Tibial nerve (tissue), 4 donors: ENCODE results near the gene TPCN1.

Experiments used
- CTCF ChIP-seq, 5 experiments: fragments of 200-600 bp in 3 of 5; fragments of 450-650 bp in 2 of 5; sonication (generic) in 3 of 5; IDR thresholded peaks; one replicate each; pipeline ENCODE4 v1.5.1; 2016 to 2019; ENCODE audit warnings: antibody characterized with exemption in 5 of 5, mild to moderate bottlenecking in 3 of 5, moderate library complexity in 2 of 5
- EP300 ChIP-seq, 2 donors: sonication (generic); formaldehyde crosslinking; IDR thresholded peaks; one replicate each; pipeline ENCODE4 v1.6.1; 2017; ENCODE audit warnings: antibody characterized with exemption in 2 of 2, mild to moderate bottlenecking in 1 of 2
- POLR2A ChIP-seq, 2 donors: fragments of 450-650 bp; IDR thresholded peaks; one replicate each; pipeline ENCODE4 v1.6.1; 2017; ENCODE audit warnings: antibody characterized with exemption in 2 of 2, mild to moderate bottlenecking in 2 of 2, moderate library complexity in 2 of 2

- TF ChIP-seq CTCF (IDR thresholded peaks at IDR 0.05) (no peak), EP300 (IDR thresholded peaks at IDR 0.05) (no peak), POLR2A (IDR thresholded peaks at IDR 0.05) (no peak)
Observed at GRCh38 chr12:113285679-113286610, 64.7 kb downstream of the TPCN1 start.
